Adrenal gland (tissue), 19 donors: ENCODE measurements around the gene SLC39A12. TPM values are rescaled to one million over a fixed set of nuclear protein-coding genes. Genes with fewer than 3 reads are reported as not detected.

Experiments used
- DNase-seq, 7 donors: peaks; one replicate each; pipeline ENCODE4 v3.0.0-alpha.2; 2019 to 2020
- H3K27ac ChIP-seq, 5 donors: fragments of 200-600 bp; sonication (generic) in 4 of 5; 1 replicate in 3 of 5; 2 replicates in 2 of 5; pipeline versions ENCODE4 v1.5.1 to v1.8.0; 2016 to 2020; ENCODE audit warnings: mild to moderate bottlenecking in 1 of 5
- H3K27me3 ChIP-seq: fragments of 200-600 bp; 2 replicates; pipeline ENCODE4 v1.8.0; 2021
- H3K36me3 ChIP-seq, 2 donors: fragments of 200-600 bp; replicated peaks in 1 of 2; 1 replicate in 1 of 2; 2 replicates in 1 of 2; pipeline versions ENCODE4 v1.5.1 to v1.8.0; 2018 to 2022
- H3K4me1 ChIP-seq, 2 donors: fragments of 200-600 bp; replicated peaks in 1 of 2; 1 replicate in 1 of 2; 2 replicates in 1 of 2; pipeline versions ENCODE4 v1.5.1 to v1.8.0; 2018 to 2021
- H3K4me3 ChIP-seq, 4 donors: fragments of 200-600 bp; sonication (generic) in 3 of 4; one replicate each; pipeline ENCODE4 v1.5.1; 2016 to 2018
- H3K9me3 ChIP-seq, 3 donors: fragments of 200-600 bp; sonication (generic) in 1 of 3; replicated peaks in 1 of 3; 1 replicate in 2 of 3; 2 replicates in 1 of 3; pipeline versions ENCODE4 v1.5.1 to v1.8.0; 2016 to 2021
- CTCF ChIP-seq, 6 experiments: fragments of 450-650 bp in 4 of 6; fragments of 200-600 bp in 2 of 6; sonication (generic) in 1 of 6; IDR thresholded peaks; 1 replicate in 5 of 6; 2 replicates in 1 of 6; pipeline versions ENCODE4 v1.5.1 to v1.8.0; 2016 to 2021; ENCODE audit warnings: antibody characterized with exemption in 6 of 6, mild to moderate bottlenecking in 2 of 6, moderate library complexity in 1 of 6
- POLR2A ChIP-seq, 2 donors: fragments of 450-650 bp; IDR thresholded peaks; one replicate each; pipeline ENCODE4 v1.6.1; 2017; ENCODE audit warnings: antibody characterized with exemption in 2 of 2, mild to moderate bottlenecking in 2 of 2, moderate library complexity in 1 of 2
- WGBS, 4 donors: extraction: QIAGEN DNeasy Blood & Tissue Kit in 2 of 4; methylation state at CpG; one replicate each; pipeline versions ENCODE4 v1.1.5 to v1.1.7; 2013 to 2017; 5-methylcytosine and 5-hydroxymethylcytosine counted together
- intact Hi-C, 2 donors: fragments of 100-400 bp; cut with DNase I; formaldehyde crosslinking; loops; one replicate each; pipeline versions ENCODE4 v1.14.1 to v1.15.0; 2022 to 2023
- long read RNA-seq, 10 donors: library from polyadenylated mRNA in 3 of 10; unstranded in 2 of 10; stranded (forward) in 1 of 10; transcript quantifications; one replicate each; pipeline ENCODE4 v2.0.0 and lab custom pipeline, GENCODE V29; 2021 to 2026
- polyA plus RNA-seq, 3 donors: library from polyadenylated mRNA; stranded (reverse); fragments of 200-250 nt in 2 of 3; fragments of 350-450 nt in 1 of 3; fragmentation: Illumina TruSeq in 1 of 3; extraction: RNeasy Lipid Tissue Mini Kit (QIAGEN cat#74804) in 1 of 3; gene quantifications; one replicate each; pipeline ENCODE4 v1.2.3, GENCODE V29; 2013 to 2014
- total RNA-seq, 9 donors: library from RNA; depleted of rRNA in 4 of 9; stranded (reverse); fragments of >200 nt in 4 of 9; fragments of 120-200 nt in 1 of 9; fragmentation: NEBNext Ultra II Directional in 1 of 9; extraction: Animal tissue kit (Norgen Biotek cat#: 25700) in 1 of 9; gene quantifications; one replicate each; pipeline versions ENCODE4 v1.1.0 to v1.2.4, GENCODE V29; 2013 to 2023
- donor health status: healthy with polysubstance abuse.
- donor health status: Bipolar disorder and iron deficiency.
- donor health status: DM: yes; HTN: yes; CAD: no.
- donor health status: DM: no; HTN: no; CAD: no.
- donor health status: DM: no; HTN: no; CAD: no.
- donor health status: DM: yes; HTN: yes; CAD: no.

The SLC39A12 gene
- total RNA-seq: under 1 TPM in 4 of 9 donors, not detected in 5; 0.14 to 0.27 (median 0.17) TPM
- polyA plus RNA-seq: under 1 TPM in 2 of 3 donors, not detected in 1; 0.32 to 0.34 TPM
- long read RNA-seq, donor 1: 0 reads
- long read RNA-seq, donor 2: 0 reads
- long read RNA-seq, donor 3: 0 reads
- long read RNA-seq, donor 4: 0 reads
- long read RNA-seq, donor 5: 0 reads
- long read RNA-seq, donor 6: 0 reads
- long read RNA-seq, donor 7: 0 reads
- long read RNA-seq, donor 8: 0 reads
- long read RNA-seq, donor 9: 0 reads
- long read RNA-seq, donor 10: 0 reads

- Histone ChIP-seq H3K4me1 (no peaks in the 10 kb centered on the region), H3K9me3 (no peaks in the 10 kb centered on the region), H3K4me3 (no peak within 1 kb of the TSS), H3K27ac (no peak within 1 kb of the TSS), H3K27me3 (no peaks in the 10 kb centered on the region), H3K36me3 (no peaks in the 10 kb centered on the region)
- TF ChIP-seq CTCF (IDR thresholded peaks at IDR 0.05): no peak
- no peak for TF ChIP-seq POLR2A (IDR thresholded peaks at IDR 0.05)
- intact Hi-C loops: no loop called here
- whole genome bisulfite sequencing, 4 donors: 43 to 60% (median 52%) methylated on average over 3 of the region's 3 CpGs
- DNase-seq: no peak
Measured at GRCh38 chr10:17951868-17952371, at the start of gene SLC39A12. Gene SLC39A12, plus strand, starts transcription at chr10:17951918. Its CDS starts 1,359 bp downstream, at chr10:17953277.

GRCh38 chr10:17904564-17904963 is 47.2 kb upstream of the SLC39A12 start:
- no peak for TF ChIP-seq CTCF (IDR thresholded peaks at IDR 0.05)
- Histone ChIP-seq H3K4me3 (no peak overlapping the region), H3K27me3 (no peaks in the 10 kb centered on the region), H3K4me1 (no peaks in the 10 kb centered on the region), H3K36me3 (no peaks in the 10 kb centered on the region), H3K9me3 (no peaks in the 10 kb centered on the region), H3K27ac (no peak overlapping the region)
- no peak for DNase-seq
- intact Hi-C loops: loop anchor here in 1 of 2 donors (10.0 kb wide), 1 partner anchor 330 kb away; no protein-coding TSS in a partner anchor
- 84 to 89% (median 87%) methylated on average over 2 of the region's 2 CpGs for WGBS, 4 donors

- no peaks in the 10 kb centered on the region for H3K27me3 ChIP-seq
- no peaks in the 10 kb centered on the region for H3K36me3 ChIP-seq
- no peak overlapping the region for H3K4me3 ChIP-seq
- TF ChIP-seq POLR2A (IDR thresholded peaks at IDR 0.05) (no peak), CTCF (IDR thresholded peaks at IDR 0.05) (no peak)
- 68 to 73% (median 73%) methylated on average over 3 of the region's 3 CpGs for WGBS, 4 donors
- no peaks in the 10 kb centered on the region for H3K4me1 ChIP-seq
- intact Hi-C loops: loop anchor here in 1 of 2 donors (10.0 kb wide), 1 partner anchor 329 kb away; no protein-coding TSS in a partner anchor
- no peaks in the 10 kb centered on the region for H3K9me3 ChIP-seq
- no peak overlapping the region for H3K27ac ChIP-seq
- no peak for DNase-seq
Measured at GRCh38 chr10:17905491-17905890, 46.2 kb upstream of the SLC39A12 start.

GRCh38 chr10:17906002-17906401 is 45.7 kb upstream of the SLC39A12 start:
- no peaks in the 10 kb centered on the region for H3K4me1 ChIP-seq
- intact Hi-C loops: loop anchor here in 1 of 2 donors (10.0 kb wide), 1 partner anchor 329 kb away; no protein-coding TSS in a partner anchor
- H3K36me3 ChIP-seq: no peaks in the 10 kb centered on the region
- H3K27ac ChIP-seq: no peak overlapping the region
- 58 to 78% (median 73%) methylated on average over 1 of the region's 1 CpG for WGBS, 4 donors
- no peak overlapping the region for H3K4me3 ChIP-seq
- TF ChIP-seq CTCF (IDR thresholded peaks at IDR 0.05) (no peak), POLR2A (IDR thresholded peaks at IDR 0.05) (no peak)
- no peaks in the 10 kb centered on the region for H3K27me3 ChIP-seq
- H3K9me3 ChIP-seq: no peaks in the 10 kb centered on the region
- no peak for DNase-seq
